ENCODE results near the gene CRYBB3. TPM values are rescaled to one million over a fixed set of nuclear protein-coding genes. Genes with fewer than 3 reads are reported as not detected.

CRYBB3 gene
- total RNA-seq, 4 donors from 2014 or later: not detected

GRCh38 chr22:25193130-25193529, 6.5 kb upstream of the CRYBB3 start:
- intact Hi-C loops (cut with DNase I): no loop called here
- Histone ChIP-seq H3K27me3 (no peaks in the 10 kb centered on the region), H3K4me3 (no peak overlapping the region), H3K36me3 (peaks cover 13 to 91% (median 65%) of the 10 kb centered on the region in 4 donors), H3K9me3 (no peaks in the 10 kb centered on the region), H3K27ac (replicated peaks in 1 of 4) (no peak overlapping the region), H3K4me1 (no peaks in the 10 kb centered on the region)
- WGBS: 62% methylated on average over 4 of the region's 4 CpGs
- DNase-seq (ENCODE audit: extremely low spot score): no peak
- TF ChIP-seq POLR2A (IDR thresholded peaks at IDR 0.05; ENCODE audit: low read depth) (no peak), EP300 (IDR thresholded peaks at IDR 0.05) (no peak), CTCF (IDR thresholded peaks at IDR 0.05) (no peak), POLR2AphosphoS5 (IDR thresholded peaks at IDR 0.05) (no peak)

- intact Hi-C loops (cut with DNase I): no loop called here
- TF ChIP-seq CTCF (IDR thresholded peaks at IDR 0.05) (no peak), POLR2AphosphoS5 (IDR thresholded peaks at IDR 0.05) (no peak), POLR2A (IDR thresholded peaks at IDR 0.05; ENCODE audit: low read depth) (no peak), EP300 (IDR thresholded peaks at IDR 0.05) (no peak)
- no peak for DNase-seq (ENCODE audit: extremely low spot score)
- no peaks in the 10 kb centered on the region for H3K27me3 ChIP-seq
- no peak overlapping the region for H3K27ac ChIP-seq (replicated peaks in 1 of 4)
- WGBS: 73% methylated on average over 3 of the region's 3 CpGs
- peaks cover 13 to 91% (median 65%) of the 10 kb centered on the region in 4 donors for H3K36me3 ChIP-seq
- no peaks in the 10 kb centered on the region for H3K9me3 ChIP-seq
- no peak overlapping the region for H3K4me3 ChIP-seq
- no peaks in the 10 kb centered on the region for H3K4me1 ChIP-seq
These were observed 6.1 kb upstream of the CRYBB3 start for GRCh38 chr22:25193548-25193947.

- peaks cover 6 to 68% (median 53%) of the 10 kb centered on the region in 4 donors for H3K36me3 ChIP-seq
- H3K4me1 ChIP-seq: no peaks in the 10 kb centered on the region
- DNase-seq (ENCODE audit: extremely low spot score): no peak
- H3K27ac ChIP-seq (replicated peaks in 1 of 4): no peak overlapping the region
- H3K9me3 ChIP-seq: no peaks in the 10 kb centered on the region
- H3K27me3 ChIP-seq: no peaks in the 10 kb centered on the region
- intact Hi-C loops (cut with DNase I): no loop called here
- 95% methylated on average over 5 of the region's 5 CpGs for WGBS
- TF ChIP-seq CTCF (IDR thresholded peaks at IDR 0.05) (no peak), EP300 (IDR thresholded peaks at IDR 0.05) (no peak), POLR2AphosphoS5 (IDR thresholded peaks at IDR 0.05) (no peak), POLR2A (IDR thresholded peaks at IDR 0.05; ENCODE audit: low read depth) (no peak)
- no peak overlapping the region for H3K4me3 ChIP-seq
These were observed 3.3 kb upstream of the CRYBB3 start for GRCh38 chr22:25196326-25196725.

- 89% methylated on average over 4 of the region's 4 CpGs for WGBS
- H3K27me3 ChIP-seq: no peaks in the 10 kb centered on the region
- no peaks in the 10 kb centered on the region for H3K9me3 ChIP-seq
- no peak for TF ChIP-seq EP300 (IDR thresholded peaks at IDR 0.05)
- no peak for TF ChIP-seq CTCF (IDR thresholded peaks at IDR 0.05)
- TF ChIP-seq POLR2A (IDR thresholded peaks at IDR 0.05; ENCODE audit: low read depth): no peak
- TF ChIP-seq POLR2AphosphoS5 (IDR thresholded peaks at IDR 0.05): no peak
- intact Hi-C loops (cut with DNase I): no loop called here
- DNase-seq (ENCODE audit: extremely low spot score): no peak
- peaks cover 5 to 60% (median 47%) of the 10 kb centered on the region in 4 donors for H3K36me3 ChIP-seq
- H3K4me1 ChIP-seq: no peaks in the 10 kb centered on the region
- H3K4me3 ChIP-seq: no peak overlapping the region
- H3K27ac ChIP-seq (replicated peaks in 1 of 4): no peak overlapping the region
These were observed 2.3 kb upstream of the CRYBB3 start for GRCh38 chr22:25197340-25197739.

- Histone ChIP-seq H3K36me3 (peaks cover 0 to 26% (median 19%) of the 10 kb centered on the region in 4 donors), H3K27ac (replicated peaks in 1 of 4) (no peak overlapping the region), H3K9me3 (no peaks in the 10 kb centered on the region), H3K4me3 (no peak overlapping the region), H3K27me3 (no peaks in the 10 kb centered on the region), H3K4me1 (no peaks in the 10 kb centered on the region)
- intact Hi-C loops (cut with DNase I): no loop called here
- TF ChIP-seq POLR2AphosphoS5 (IDR thresholded peaks at IDR 0.05): no peak
- TF ChIP-seq POLR2A (IDR thresholded peaks at IDR 0.05; ENCODE audit: low read depth): no peak
- TF ChIP-seq CTCF (IDR thresholded peaks at IDR 0.05): no peak
- no peak for TF ChIP-seq EP300 (IDR thresholded peaks at IDR 0.05)
- DNase-seq (ENCODE audit: extremely low spot score): no peak
- 81% methylated on average over 7 of the region's 7 CpGs for WGBS
These were observed 1.3 kb downstream of the CRYBB3 start for GRCh38 chr22:25200967-25201366.

Measured in esophagus muscularis mucosa (tissue), 4 donors.